GM18507 (cell line): ENCODE data around the gene GALNT2.
A peak's percentile ranks its signal among the peaks of the same experiment; 100 is the strongest.

Source experiments
- DNase-seq: peaks from one replicate; pipeline ENCODE4 v3.0.0; 2011; ENCODE audit warnings: low read depth; ENCODE audit not compliant: insufficient read length; ENCODE audit errors: extremely low spot score
- FAIRE-seq: peaks from 2 replicates; lab custom pipeline; 2011; peaks lifted over from hg19 to GRCh38; lab: Jason Lieb, UNC

Gene GALNT2

GRCh38 chr1:230049731-230050130 is 17.3 kb upstream of the GALNT2 start:
- FAIRE-seq (no peak), DNase-seq (no peak)

- FAIRE-seq (no peak), DNase-seq (no peak)
Measured at GRCh38 chr1:230050973-230051735, 15.9 kb upstream of the GALNT2 start.

- FAIRE-seq (no peak), DNase-seq (no peak)
Measured at GRCh38 chr1:230052018-230052417, 15.0 kb upstream of the GALNT2 start.

- no peak for FAIRE-seq
- no peak for DNase-seq
Measured at GRCh38 chr1:230052665-230053064, 14.4 kb upstream of the GALNT2 start.

GRCh38 chr1:230054092-230054749 is 12.8 kb upstream of the GALNT2 start:
- no peak for FAIRE-seq

GRCh38 chr1:230056098-230056497 is 10.9 kb upstream of the GALNT2 start:
- DNase-seq = no peak
- FAIRE-seq = no peak

More at GRCh38 chr1:230054092-230054749, 12.8 kb upstream of the GALNT2 start:
- DNase-seq = no peak

GRCh38 chr1:230057100-230057499 is 9.9 kb upstream of the GALNT2 start:
- DNase-seq (no peak), FAIRE-seq (no peak)

- no peak for FAIRE-seq
- DNase-seq = no peak
Measured at GRCh38 chr1:230057681-230058565, 9.1 kb upstream of the GALNT2 start.

GRCh38 chr1:230058626-230059025 is 8.4 kb upstream of the GALNT2 start:
- FAIRE-seq = no peak

GRCh38 chr1:230061801-230062200 is 5.2 kb upstream of the GALNT2 start:
- FAIRE-seq = no peak

More at GRCh38 chr1:230058626-230059025, 8.4 kb upstream of the GALNT2 start:
- no peak for DNase-seq

GRCh38 chr1:230062521-230062920 is 4.5 kb upstream of the GALNT2 start:
- DNase-seq (no peak), FAIRE-seq (no peak)

More at GRCh38 chr1:230061801-230062200, 5.2 kb upstream of the GALNT2 start:
- DNase-seq = no peak

- no peak for FAIRE-seq
Measured at GRCh38 chr1:230064283-230064682, 2.8 kb upstream of the GALNT2 start.

GRCh38 chr1:230065161-230065560 is 1.9 kb upstream of the GALNT2 start:
- FAIRE-seq (peak; percentile 38), DNase-seq (no peak)

More at GRCh38 chr1:230064283-230064682, 2.8 kb upstream of the GALNT2 start:
- DNase-seq = no peak

- FAIRE-seq = no peak
- DNase-seq = no peak
Measured at GRCh38 chr1:230065571-230065970, 1.5 kb upstream of the GALNT2 start.

- no peak for FAIRE-seq
- no peak for DNase-seq
Measured at GRCh38 chr1:230066031-230066430, 1.0 kb upstream of the GALNT2 start.

- FAIRE-seq (no peak), DNase-seq (peak; percentile 14)
Measured at GRCh38 chr1:230067419-230067870, 407 bp downstream of the GALNT2 start.

GRCh38 chr1:230067871-230068620 is 1.0 kb downstream of the GALNT2 start:
- FAIRE-seq (no peak), DNase-seq (peak; percentile 14)

- no peak for DNase-seq
- no peak for FAIRE-seq
Measured at GRCh38 chr1:230068621-230068873, 1.5 kb downstream of the GALNT2 start.

- DNase-seq (no peak), FAIRE-seq (peak; percentile 33)
Measured at GRCh38 chr1:230068952-230069684, 2.1 kb downstream of the GALNT2 start.
